ENCODE data around the gene GALNT2. TPM values are rescaled to one million over a fixed set of nuclear protein-coding genes. Genes with fewer than 3 reads are reported as not detected.

GALNT2 gene
- total and polyA plus RNA-seq, 9 of the 15 experiments (the other 6 are each of a cell fraction or from before 2014, with no cell fraction given) = 1.6 to 106 (median 51.9) TPM

DNA sequence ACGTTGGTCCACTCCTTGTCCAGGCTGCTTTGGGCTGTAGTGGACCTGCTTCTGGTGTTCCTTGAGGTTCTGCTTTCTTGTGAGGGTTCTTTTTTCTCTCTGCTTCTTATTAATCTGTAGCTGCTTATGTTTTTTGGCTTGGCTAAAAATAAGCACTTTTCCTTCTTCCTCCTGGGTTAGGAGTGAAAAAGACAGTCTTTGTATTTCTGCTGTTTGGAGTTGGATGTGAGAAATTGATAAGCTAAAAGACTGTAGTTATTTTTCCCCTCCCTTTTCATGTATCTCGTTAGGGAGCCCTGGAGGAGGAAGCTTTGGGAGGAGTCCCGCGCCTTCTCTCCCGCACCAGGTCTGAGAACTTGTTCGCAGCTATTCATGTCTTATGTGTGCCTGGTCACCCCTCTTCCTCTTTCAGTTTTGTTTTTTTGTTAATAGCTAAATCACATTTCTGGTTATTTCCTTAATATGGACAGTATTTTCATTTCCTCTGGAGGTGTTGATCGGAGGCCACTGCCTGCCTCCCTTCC, 79.0 kb downstream of the GALNT2 start (continued):
- TF ChIP-seq TAL1 (IDR thresholded peaks at IDR 0.05) (peak; percentile 26; the same call in 1 of the 2 replicates), KDM4B (IDR thresholded peaks at IDR 0.05; ENCODE audit: borderline replicate concordance in 2 of 2, low read depth in 1 of 2) (no peak), ZNF263 (CRISPR knock-in tag; IDR thresholded peaks at IDR 0.05; ENCODE audit: borderline replicate concordance) (peak; percentile 96), ETV1 (tag; conservative IDR thresholded peaks at IDR 0.05; ENCODE audit: low read depth) (0 out of 2 replicates have a peak, but pooled peaks have one; percentile 8), RBBP5 (IDR thresholded peaks at IDR 0.05; ENCODE audit: borderline replicate concordance, insufficient read depth, low read length, poor library complexity, severe bottlenecking) (peak; percentile 32), BCOR (IDR thresholded peaks at IDR 0.05) (0 out of 2 replicates have a peak, but pooled peaks have one; percentile 54), NEUROD1 (IDR thresholded peaks at IDR 0.05; ENCODE audit: borderline replicate concordance, low read depth, low read length, partially characterized antibody) (peak; percentile 76), CBFB (CRISPR knock-in tag; IDR thresholded peaks at IDR 0.05) (no peak), HDAC1 (IDR thresholded peaks at IDR 0.05) (0 out of 4 replicates have a peak, but pooled peaks of 1 of the 2 experiments have one; percentile 33), SMARCA5 (IDR thresholded peaks at IDR 0.05) (0 out of 2 replicates have a peak, but pooled peaks have one; percentile 33), ZNF41 (CRISPR knock-in tag; conservative IDR thresholded peaks at IDR 0.05) (no peak), RBM39 (optimal IDR thresholded peaks at IDR 0.05; ENCODE audit: low read depth, low read length) (no peak), RFX1 (IDR thresholded peaks at IDR 0.05) (no peak), EP300 (IDR thresholded peaks at IDR 0.05; ENCODE audit: low read length) (peak; percentile 80)
- TF ChIP-seq, protein P1, sequence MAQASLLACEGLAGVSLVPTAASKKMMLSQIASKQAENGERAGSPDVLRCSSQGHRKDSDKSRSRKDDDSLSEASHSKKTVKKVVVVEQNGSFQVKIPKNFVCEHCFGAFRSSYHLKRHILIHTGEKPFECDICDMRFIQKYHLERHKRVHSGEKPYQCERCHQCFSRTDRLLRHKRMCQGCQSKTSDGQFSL (CRISPR knock-in tag; IDR thresholded peaks at IDR 0.05) = no peak
- TF ChIP-seq, protein P1 (tag; IDR thresholded peaks at IDR 0.05) = no peak
- TF ChIP-seq, protein P2, sequence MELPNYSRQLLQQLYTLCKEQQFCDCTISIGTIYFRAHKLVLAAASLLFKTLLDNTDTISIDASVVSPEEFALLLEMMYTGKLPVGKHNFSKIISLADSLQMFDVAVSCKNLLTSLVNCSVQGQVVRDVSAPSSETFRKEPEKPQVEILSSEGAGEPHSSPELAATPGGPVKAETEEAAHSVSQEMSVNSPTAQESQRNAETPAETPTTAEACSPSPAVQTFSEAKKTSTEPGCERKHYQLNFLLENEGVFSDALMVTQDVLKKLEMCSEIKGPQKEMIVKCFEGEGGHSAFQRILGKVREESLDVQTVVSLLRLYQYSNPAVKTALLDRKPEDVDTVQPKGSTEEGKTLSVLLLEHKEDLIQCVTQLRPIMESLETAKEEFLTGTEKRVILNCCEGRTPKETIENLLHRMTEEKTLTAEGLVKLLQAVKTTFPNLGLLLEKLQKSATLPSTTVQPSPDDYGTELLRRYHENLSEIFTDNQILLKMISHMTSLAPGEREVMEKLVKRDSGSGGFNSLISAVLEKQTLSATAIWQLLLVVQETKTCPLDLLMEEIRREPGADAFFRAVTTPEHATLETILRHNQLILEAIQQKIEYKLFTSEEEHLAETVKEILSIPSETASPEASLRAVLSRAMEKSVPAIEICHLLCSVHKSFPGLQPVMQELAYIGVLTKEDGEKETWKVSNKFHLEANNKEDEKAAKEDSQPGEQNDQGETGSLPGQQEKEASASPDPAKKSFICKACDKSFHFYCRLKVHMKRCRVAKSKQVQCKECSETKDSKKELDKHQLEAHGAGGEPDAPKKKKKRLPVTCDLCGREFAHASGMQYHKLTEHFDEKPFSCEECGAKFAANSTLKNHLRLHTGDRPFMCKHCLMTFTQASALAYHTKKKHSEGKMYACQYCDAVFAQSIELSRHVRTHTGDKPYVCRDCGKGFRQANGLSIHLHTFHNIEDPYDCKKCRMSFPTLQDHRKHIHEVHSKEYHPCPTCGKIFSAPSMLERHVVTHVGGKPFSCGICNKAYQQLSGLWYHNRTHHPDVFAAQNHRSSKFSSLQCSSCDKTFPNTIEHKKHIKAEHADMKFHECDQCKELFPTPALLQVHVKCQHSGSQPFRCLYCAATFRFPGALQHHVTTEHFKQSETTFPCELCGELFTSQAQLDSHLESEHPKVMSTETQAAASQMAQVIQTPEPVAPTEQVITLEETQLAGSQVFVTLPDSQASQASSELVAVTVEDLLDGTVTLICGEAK (IDR thresholded peaks at IDR 0.05) = 0 out of 2 replicates have a peak, but pooled peaks have one; percentile 57
- TF ChIP-seq, protein P2 (CRISPR knock-in tag; IDR thresholded peaks at IDR 0.05) = no peak
- TF ChIP-seq, protein P3, sequence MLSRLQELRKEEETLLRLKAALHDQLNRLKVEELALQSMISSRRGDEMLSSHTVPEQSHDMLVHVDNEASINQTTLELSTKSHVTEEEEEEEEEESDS (CRISPR knock-in tag; IDR thresholded peaks at IDR 0.05) = no peak

Measured in K562 (cell line).